ENCODE data around the gene ADCY9.

Gene ADCY9

GRCh38 chr16:3950343-3951193 is 165.7 kb downstream of the ADCY9 start:
- Mint-ChIP-seq H3K27me3 (ENCODE audit: low read depth, poor library complexity) (peaks cover 15% of the 10 kb centered on the region), H3K4me3 (no peak overlapping the region), H3K36me3 (ENCODE audit: low read depth) (no peaks in the 10 kb centered on the region), H3K4me1 (peaks cover 42% of the 10 kb centered on the region), H3K27ac (no peak overlapping the region), H3K9me3 (no peaks in the 10 kb centered on the region)
- no peak for DNase-seq
- TF ChIP-seq CTCF (IDR thresholded peaks at IDR 0.05) = no peak

- H3K27me3 Mint-ChIP-seq (ENCODE audit: low read depth, poor library complexity) = peaks cover 15% of the 10 kb centered on the region
- no peaks in the 10 kb centered on the region for H3K36me3 Mint-ChIP-seq (ENCODE audit: low read depth)
- TF ChIP-seq CTCF (IDR thresholded peaks at IDR 0.05) = no peak
- H3K4me1 Mint-ChIP-seq = peaks cover 42% of the 10 kb centered on the region
- H3K4me3 Mint-ChIP-seq = no peak overlapping the region
- no peak for DNase-seq
- H3K27ac Mint-ChIP-seq = no peak overlapping the region
- H3K9me3 Mint-ChIP-seq = peaks cover under 1% of the 10 kb centered on the region
These were observed 166.3 kb downstream of the ADCY9 start for GRCh38 chr16:3949946-3950342.

- no peak overlapping the region for H3K4me3 Mint-ChIP-seq
- H3K9me3 Mint-ChIP-seq = peaks cover 4% of the 10 kb centered on the region
- peak overlapping the region; percentile 86 for H3K27ac Mint-ChIP-seq
- no peaks in the 10 kb centered on the region for H3K36me3 Mint-ChIP-seq (ENCODE audit: low read depth)
- H3K27me3 Mint-ChIP-seq (ENCODE audit: low read depth, poor library complexity) = peaks cover 11% of the 10 kb centered on the region
- peaks cover 37% of the 10 kb centered on the region for H3K4me1 Mint-ChIP-seq
- no peak for DNase-seq
- no peak for TF ChIP-seq CTCF (IDR thresholded peaks at IDR 0.05)
These were observed 167.0 kb downstream of the ADCY9 start for GRCh38 chr16:3949287-3949686.

GRCh38 chr16:3948378-3948995 is 167.8 kb downstream of the ADCY9 start:
- no peak for DNase-seq
- Mint-ChIP-seq H3K4me3 (no peak overlapping the region), H3K4me1 (peaks cover 36% of the 10 kb centered on the region), H3K27me3 (ENCODE audit: low read depth, poor library complexity) (peaks cover 11% of the 10 kb centered on the region), H3K27ac (peak overlapping the region; percentile 86), H3K36me3 (ENCODE audit: low read depth) (no peaks in the 10 kb centered on the region), H3K9me3 (peaks cover 10% of the 10 kb centered on the region)
- no peak for TF ChIP-seq CTCF (IDR thresholded peaks at IDR 0.05)

- Mint-ChIP-seq H3K9me3 (peaks cover 28% of the 10 kb centered on the region), H3K36me3 (ENCODE audit: low read depth) (no peaks in the 10 kb centered on the region), H3K27me3 (ENCODE audit: low read depth, poor library complexity) (peaks cover 12% of the 10 kb centered on the region), H3K27ac (no peak overlapping the region), H3K4me1 (peaks cover 28% of the 10 kb centered on the region), H3K4me3 (no peak overlapping the region)
- DNase-seq = no peak
- TF ChIP-seq CTCF (IDR thresholded peaks at IDR 0.05) = no peak
These were observed 169.6 kb downstream of the ADCY9 start for GRCh38 chr16:3946604-3947180.
